Measurements from ENCODE around the gene OR1L4. TPM values are rescaled to one million over a fixed set of nuclear protein-coding genes. Genes with fewer than 3 reads are reported as not detected.

The OR1L4 gene, protein sequence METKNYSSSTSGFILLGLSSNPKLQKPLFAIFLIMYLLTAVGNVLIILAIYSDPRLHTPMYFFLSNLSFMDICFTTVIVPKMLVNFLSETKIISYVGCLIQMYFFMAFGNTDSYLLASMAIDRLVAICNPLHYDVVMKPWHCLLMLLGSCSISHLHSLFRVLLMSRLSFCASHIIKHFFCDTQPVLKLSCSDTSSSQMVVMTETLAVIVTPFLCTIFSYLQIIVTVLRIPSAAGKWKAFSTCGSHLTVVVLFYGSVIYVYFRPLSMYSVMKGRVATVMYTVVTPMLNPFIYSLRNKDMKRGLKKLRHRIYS
- not detected for total RNA-seq

DNA sequence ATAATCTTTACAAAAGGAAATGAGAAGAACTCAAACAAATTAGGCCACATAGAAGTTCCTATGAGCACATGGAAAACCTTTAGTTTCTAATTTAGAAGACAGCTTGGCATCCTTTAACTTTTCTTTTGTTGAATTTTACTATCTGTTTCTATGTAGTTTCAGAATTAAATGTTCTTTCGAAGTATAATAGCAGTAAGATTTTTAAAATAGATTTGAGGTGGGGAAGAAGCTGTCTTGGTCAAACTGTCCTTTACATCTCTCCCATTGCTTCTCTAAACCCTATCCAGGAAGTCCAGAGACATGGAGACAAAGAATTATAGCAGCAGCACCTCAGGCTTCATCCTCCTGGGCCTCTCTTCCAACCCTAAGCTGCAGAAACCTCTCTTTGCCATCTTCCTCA lies at the start of gene OR1L4:
Gene OR1L4 (plus strand): TSS at position 301 of the 400 bp plus-strand sequence. CDS start 0 bp downstream, at position 301.
- ATAC-seq (ENCODE audit: insufficient number of reproducible peaks, low FRiP score, low read depth) (no peak), DNase-seq (ENCODE audit: low spot score) (no peak)
- H3K27me3 ChIP-seq (replicated peaks; ENCODE audit: insufficient read depth), result no peaks in the 10 kb centered on the region
- H3K4me3 ChIP-seq, result no peak within 1 kb of the TSS
- H3K9me3 ChIP-seq, result peaks cover 42% of the 10 kb centered on the region
- no peak within 1 kb of the TSS for H3K27ac ChIP-seq
- no peaks in the 10 kb centered on the region for H3K36me3 ChIP-seq
- TF ChIP-seq, protein P1, sequence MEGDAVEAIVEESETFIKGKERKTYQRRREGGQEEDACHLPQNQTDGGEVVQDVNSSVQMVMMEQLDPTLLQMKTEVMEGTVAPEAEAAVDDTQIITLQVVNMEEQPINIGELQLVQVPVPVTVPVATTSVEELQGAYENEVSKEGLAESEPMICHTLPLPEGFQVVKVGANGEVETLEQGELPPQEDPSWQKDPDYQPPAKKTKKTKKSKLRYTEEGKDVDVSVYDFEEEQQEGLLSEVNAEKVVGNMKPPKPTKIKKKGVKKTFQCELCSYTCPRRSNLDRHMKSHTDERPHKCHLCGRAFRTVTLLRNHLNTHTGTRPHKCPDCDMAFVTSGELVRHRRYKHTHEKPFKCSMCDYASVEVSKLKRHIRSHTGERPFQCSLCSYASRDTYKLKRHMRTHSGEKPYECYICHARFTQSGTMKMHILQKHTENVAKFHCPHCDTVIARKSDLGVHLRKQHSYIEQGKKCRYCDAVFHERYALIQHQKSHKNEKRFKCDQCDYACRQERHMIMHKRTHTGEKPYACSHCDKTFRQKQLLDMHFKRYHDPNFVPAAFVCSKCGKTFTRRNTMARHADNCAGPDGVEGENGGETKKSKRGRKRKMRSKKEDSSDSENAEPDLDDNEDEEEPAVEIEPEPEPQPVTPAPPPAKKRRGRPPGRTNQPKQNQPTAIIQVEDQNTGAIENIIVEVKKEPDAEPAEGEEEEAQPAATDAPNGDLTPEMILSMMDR (IDR thresholded peaks at IDR 0.05), result no peak
- no peaks in the 10 kb centered on the region for H3K4me1 ChIP-seq (ENCODE audit: control insufficient read depth in 1 of 2, low read depth in 2 of 2)

- Histone ChIP-seq H3K9me3 (peaks cover 7% of the 10 kb centered on the region), H3K27me3 (replicated peaks; ENCODE audit: insufficient read depth) (no peaks in the 10 kb centered on the region), H3K36me3 (no peaks in the 10 kb centered on the region), H3K4me3 (no peak overlapping the region), H3K27ac (no peak overlapping the region), H3K4me1 (ENCODE audit: control insufficient read depth in 1 of 2, low read depth in 2 of 2) (no peaks in the 10 kb centered on the region)
- no peak for DNase-seq (ENCODE audit: low spot score)
- TF ChIP-seq, protein P1 (IDR thresholded peaks at IDR 0.05), result no peak
- ATAC-seq (ENCODE audit: insufficient number of reproducible peaks, low FRiP score, low read depth), result no peak
These were observed 38.9 kb upstream of the OR1L4 start for GRCh38 chr9:122684851-122685250.

DNA sequence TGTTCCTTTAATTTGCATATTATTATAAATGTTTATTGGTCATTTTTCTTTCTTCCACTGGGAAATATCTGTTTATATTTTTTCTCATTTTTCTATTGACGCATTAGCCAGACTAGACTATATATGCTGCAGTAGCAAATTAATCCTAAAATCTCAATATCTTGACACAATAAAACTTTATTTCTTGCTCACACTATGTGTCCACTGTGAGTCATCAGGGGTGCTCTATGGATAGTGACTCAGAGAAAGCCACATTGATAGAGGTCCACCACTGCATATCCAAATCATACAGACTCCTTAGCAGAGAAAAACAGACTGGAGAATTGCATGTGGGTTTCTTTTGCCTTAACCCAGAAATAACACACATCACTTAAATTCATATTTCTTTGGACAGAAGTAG lies 28.1 kb upstream of the OR1L4 start:
- Histone ChIP-seq H3K27me3 (replicated peaks; ENCODE audit: insufficient read depth) (no peaks in the 10 kb centered on the region), H3K9me3 (peaks cover 13% of the 10 kb centered on the region), H3K4me1 (ENCODE audit: control insufficient read depth in 1 of 2, low read depth in 2 of 2) (no peaks in the 10 kb centered on the region), H3K36me3 (no peaks in the 10 kb centered on the region), H3K4me3 (no peak overlapping the region), H3K27ac (no peak overlapping the region)
- DNase-seq (ENCODE audit: low spot score) (no peak), ATAC-seq (ENCODE audit: insufficient number of reproducible peaks, low FRiP score, low read depth) (no peak)
- TF ChIP-seq, protein P1 (IDR thresholded peaks at IDR 0.05), result no peak

DNA sequence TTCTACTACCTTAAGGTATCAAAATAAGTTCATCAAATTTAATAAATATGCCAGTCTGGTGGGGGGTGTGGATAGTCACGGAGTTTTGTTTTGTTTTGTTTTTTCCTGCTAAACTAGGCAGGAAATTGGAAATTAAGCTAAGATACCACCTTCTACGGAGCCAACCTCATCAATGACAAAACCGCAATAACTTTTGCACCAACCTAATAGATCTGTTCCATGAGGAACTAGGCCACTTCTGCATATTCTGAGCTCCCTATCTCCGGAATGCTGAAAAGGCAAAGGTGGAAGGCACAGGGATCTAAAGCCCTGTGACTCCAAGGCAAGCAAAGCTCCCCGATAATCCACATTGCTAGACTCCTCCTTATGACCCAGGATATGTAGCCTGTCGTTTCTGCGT lies 5.8 kb upstream of the OR1L4 start:
- no peak for DNase-seq (ENCODE audit: low spot score)
- Histone ChIP-seq H3K4me1 (ENCODE audit: control insufficient read depth in 1 of 2, low read depth in 2 of 2) (no peaks in the 10 kb centered on the region), H3K36me3 (no peaks in the 10 kb centered on the region), H3K9me3 (peaks cover 11% of the 10 kb centered on the region), H3K27ac (no peak overlapping the region), H3K27me3 (replicated peaks; ENCODE audit: insufficient read depth) (no peaks in the 10 kb centered on the region), H3K4me3 (no peak overlapping the region)
- no peak for ATAC-seq (ENCODE audit: insufficient number of reproducible peaks, low FRiP score, low read depth)
- TF ChIP-seq, protein P1 (IDR thresholded peaks at IDR 0.05), result no peak

DNA sequence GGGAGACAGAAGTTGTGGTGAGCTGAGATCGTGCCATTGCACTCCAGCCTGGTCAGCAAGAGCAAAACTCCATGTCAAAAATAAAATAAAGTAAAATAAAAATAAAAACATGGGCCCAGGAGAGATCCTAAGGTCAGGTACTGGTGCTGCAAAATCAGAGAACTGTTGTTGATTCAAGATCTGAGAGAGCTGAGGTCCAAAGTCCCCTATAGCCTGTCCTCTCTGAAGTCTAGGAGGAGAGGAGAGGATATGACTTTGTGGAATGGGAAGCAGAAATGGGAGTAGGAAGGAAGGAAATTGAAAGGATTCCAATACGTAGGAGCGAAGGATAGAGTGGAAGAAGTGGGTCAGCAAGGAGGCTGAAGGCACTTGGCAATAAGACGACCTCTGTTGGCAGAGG lies 4.6 kb upstream of the OR1L4 start:
- TF ChIP-seq, protein P1 (IDR thresholded peaks at IDR 0.05), result no peak
- H3K36me3 ChIP-seq, result no peaks in the 10 kb centered on the region
- H3K4me3 ChIP-seq, result no peak overlapping the region
- H3K4me1 ChIP-seq (ENCODE audit: control insufficient read depth in 1 of 2, low read depth in 2 of 2), result no peaks in the 10 kb centered on the region
- H3K27ac ChIP-seq, result no peak overlapping the region
- ATAC-seq (ENCODE audit: insufficient number of reproducible peaks, low FRiP score, low read depth), result no peak
- peaks cover 11% of the 10 kb centered on the region for H3K9me3 ChIP-seq
- no peak for DNase-seq (ENCODE audit: low spot score)
- H3K27me3 ChIP-seq (replicated peaks; ENCODE audit: insufficient read depth), result no peaks in the 10 kb centered on the region
